AG04450 (cell line): Measurements from ENCODE around the gene CYP27A1. TPM values are rescaled to one million over a fixed set of nuclear protein-coding genes. Genes with fewer than 3 reads are reported as not detected.
"Not testable (repeated sequence)": the region's sequence is repeated elsewhere in the genome, so short reads cannot be mapped to it uniquely, and the experiment has no call there.

ENCODE experiments used
- CTCF ChIA-PET: fragments of 300-600, 350-600 bp; formaldehyde crosslinking; extraction: SDS; loops from one replicate; lab custom pipeline; 2022; ENCODE audit warnings: antibody characterized with exemption, inconsistent platforms; lab: Charles Lee
- POLR2A ChIA-PET: fragments of 350-600 bp; formaldehyde crosslinking; extraction: SDS; loops from one replicate; lab custom pipeline; 2021; ENCODE audit warnings: antibody characterized with exemption, inconsistent platforms; lab: Yijun Ruan, JAX
- DNase-seq: peaks from one replicate; pipeline ENCODE4 v3.0.0-alpha.2; 2011; ENCODE audit warnings: low read depth, low spot score
- H3K27ac ChIP-seq: one replicate; pipeline ENCODE4 v1.5.1; 2012; ENCODE audit warnings: low read depth, low read length, control low read depth
- H3K27me3 ChIP-seq: one replicate; pipeline ENCODE4 v1.6.0; 2012; ENCODE audit warnings: low read length; ENCODE audit not compliant: control insufficient read depth, insufficient read depth
- H3K4me3 ChIP-seq: 2 replicates; pipeline ENCODE4 v1.5.1; 2011; ENCODE audit warnings: mild to moderate bottlenecking, low read depth, low read length, control low read depth
- H3K9me3 ChIP-seq: 2 replicates; pipeline ENCODE4 v1.5.1; 2012; ENCODE audit warnings: low read length; ENCODE audit not compliant: control insufficient read depth, insufficient read depth
- polyA plus RNA-seq: library from polyadenylated mRNA; depleted of rRNA; stranded (reverse); fragments of >200 nt; gene quantifications from 2 replicates; pipeline ENCODE4 v1.2.3, GENCODE V29; 2011
- TF ChIP-seq, protein P1 (sequence below): IDR thresholded peaks from 2 replicates; pipeline ENCODE4 v1.5.1; 2011; ENCODE audit warnings: low read depth, low read length, control low read depth, inconsistent platforms

CYP27A1 gene
- polyA plus RNA-seq, 1 experiment, result 25.6 TPM

DNA sequence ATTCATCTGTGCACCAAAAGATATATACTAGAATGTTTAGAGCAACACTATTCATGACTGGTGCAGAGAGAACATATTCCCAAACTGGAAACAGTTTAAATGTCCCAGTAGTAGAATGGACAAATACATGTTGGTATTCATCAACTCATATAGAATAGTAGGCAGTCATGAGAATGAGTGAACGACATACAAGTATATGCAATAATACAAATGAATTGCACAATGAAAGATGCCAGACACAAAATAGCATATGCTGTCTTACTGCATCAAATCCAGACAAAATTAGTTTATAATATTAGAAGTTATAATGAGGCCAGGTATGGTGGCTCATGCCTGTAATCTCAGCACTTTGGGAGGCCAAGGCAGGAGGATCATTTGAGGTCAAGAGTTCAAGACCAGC is 57.9 kb downstream of the CYP27A1 start:
- H3K9me3 ChIP-seq, result no peaks in the 10 kb centered on the region
- H3K27ac ChIP-seq, result no peak overlapping the region
- ChIA-PET POLR2A (interaction anchor here (1.1 kb wide), 1 partner anchor 34 kb away, joined by 9 read pairs; no protein-coding TSS in a partner anchor), CTCF (interaction anchor here (1.1 kb wide), 1 partner anchor 8 kb away, joined by 7 read pairs; no protein-coding TSS in a partner anchor)
- H3K27me3 ChIP-seq, result peaks cover 11% of the 10 kb centered on the region
- H3K4me3 ChIP-seq, result no peak overlapping the region
- TF ChIP-seq, protein P1, sequence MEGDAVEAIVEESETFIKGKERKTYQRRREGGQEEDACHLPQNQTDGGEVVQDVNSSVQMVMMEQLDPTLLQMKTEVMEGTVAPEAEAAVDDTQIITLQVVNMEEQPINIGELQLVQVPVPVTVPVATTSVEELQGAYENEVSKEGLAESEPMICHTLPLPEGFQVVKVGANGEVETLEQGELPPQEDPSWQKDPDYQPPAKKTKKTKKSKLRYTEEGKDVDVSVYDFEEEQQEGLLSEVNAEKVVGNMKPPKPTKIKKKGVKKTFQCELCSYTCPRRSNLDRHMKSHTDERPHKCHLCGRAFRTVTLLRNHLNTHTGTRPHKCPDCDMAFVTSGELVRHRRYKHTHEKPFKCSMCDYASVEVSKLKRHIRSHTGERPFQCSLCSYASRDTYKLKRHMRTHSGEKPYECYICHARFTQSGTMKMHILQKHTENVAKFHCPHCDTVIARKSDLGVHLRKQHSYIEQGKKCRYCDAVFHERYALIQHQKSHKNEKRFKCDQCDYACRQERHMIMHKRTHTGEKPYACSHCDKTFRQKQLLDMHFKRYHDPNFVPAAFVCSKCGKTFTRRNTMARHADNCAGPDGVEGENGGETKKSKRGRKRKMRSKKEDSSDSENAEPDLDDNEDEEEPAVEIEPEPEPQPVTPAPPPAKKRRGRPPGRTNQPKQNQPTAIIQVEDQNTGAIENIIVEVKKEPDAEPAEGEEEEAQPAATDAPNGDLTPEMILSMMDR, result no peak
- no peak for DNase-seq

GRCh38 chr2:218844334-218844733 is 62.4 kb downstream of the CYP27A1 start:
- DNase-seq, H3K4me3 ChIP-seq, H3K27ac ChIP-seq, CTCF ChIA-PET, H3K9me3 ChIP-seq, H3K27me3 ChIP-seq: not testable (repeated sequence)
- POLR2A ChIA-PET, result interaction anchor here (0.9 kb wide), 1 partner anchor 13 kb away, joined by 3 read pairs; the partner anchor contains the start of gene PRKAG3

DNA sequence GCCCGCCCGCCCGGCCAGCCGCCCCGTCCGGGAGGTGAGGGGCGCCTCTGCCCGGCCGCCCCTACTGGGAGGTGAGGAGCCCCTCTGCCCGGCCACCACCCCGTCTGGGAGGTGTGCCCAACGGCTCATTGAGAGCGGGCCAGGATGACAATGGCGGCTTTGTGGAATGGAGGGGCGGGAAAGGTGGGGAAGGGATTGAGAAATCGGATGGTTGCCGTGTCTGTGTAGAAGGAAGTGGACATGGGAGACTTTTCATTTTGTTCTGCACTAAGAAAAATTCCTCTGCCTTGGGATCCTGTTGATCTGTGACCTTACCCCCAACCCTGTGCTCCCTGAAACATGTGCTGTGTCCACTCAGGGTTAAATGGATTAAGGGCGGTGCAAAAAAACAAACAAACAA is 65.0 kb downstream of the CYP27A1 start:
- H3K27me3 ChIP-seq, H3K9me3 ChIP-seq, H3K27ac ChIP-seq, DNase-seq, H3K4me3 ChIP-seq: not testable (repeated sequence)
- POLR2A ChIA-PET, result interaction anchor here (0.6 to 1.3 kb wide), 2 partner anchors 137 to 188 kb away, joined by 3 to 5 read pairs; partner anchors contain the start of genes BCS1L, TTLL4 and ZNF142
- CTCF ChIA-PET, result interaction anchor here (0.6 to 3.0 kb wide), 58 partner anchors 8 to 274 kb away, joined by 3 to 94 read pairs (median 5); partner anchors contain the start of genes BCS1L, PLCD4, PRKAG3 and RNF25

DNA sequence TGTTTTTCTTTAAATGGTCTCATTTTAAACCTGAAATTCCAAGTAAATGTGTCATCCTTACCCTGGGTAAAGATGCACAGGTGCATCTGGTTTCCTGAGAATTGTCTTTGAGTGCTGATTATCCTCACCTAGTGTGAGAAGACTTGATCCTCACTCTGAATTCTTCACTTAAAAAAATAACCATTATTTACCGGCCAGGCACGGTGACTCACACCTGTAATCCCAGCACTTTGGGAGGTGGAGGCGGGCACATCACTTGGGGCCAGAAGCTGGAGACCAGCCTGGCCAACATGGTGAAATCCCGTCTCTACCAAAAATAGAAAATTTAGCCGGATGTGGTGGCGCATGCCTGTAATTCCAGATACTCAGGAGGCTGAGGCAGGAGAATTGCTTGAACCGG is 67.8 kb downstream of the CYP27A1 start:
- H3K27me3 ChIP-seq, result peaks cover 19% of the 10 kb centered on the region
- ChIA-PET CTCF (interaction anchor here (1.3 to 3.0 kb wide), 3 partner anchors 48 to 162 kb away, joined by 4 to 44 read pairs (median 12); partner anchors contain the start of gene TTLL4), POLR2A (no interaction called here)
- H3K9me3 ChIP-seq, result no peaks in the 10 kb centered on the region
- no peak overlapping the region for H3K4me3 ChIP-seq
- no peak overlapping the region for H3K27ac ChIP-seq
- DNase-seq, result no peak
- TF ChIP-seq, protein P1, result no peak

- TF ChIP-seq, protein P1, result no peak
- peaks cover 5% of the 10 kb centered on the region for H3K9me3 ChIP-seq
- H3K4me3 ChIP-seq, result no peak overlapping the region
- no peak overlapping the region for H3K27ac ChIP-seq
- peaks cover 29% of the 10 kb centered on the region for H3K27me3 ChIP-seq
- ChIA-PET POLR2A (no interaction called here), CTCF (interaction anchor here (0.7 to 3.3 kb wide), 6 partner anchors 9 to 163 kb away, joined by 4 to 21 read pairs (median 6); no protein-coding TSS in a partner anchor)
- DNase-seq, result no peak
These were observed 68.8 kb downstream of the CYP27A1 start for GRCh38 chr2:218850796-218851195.

DNA sequence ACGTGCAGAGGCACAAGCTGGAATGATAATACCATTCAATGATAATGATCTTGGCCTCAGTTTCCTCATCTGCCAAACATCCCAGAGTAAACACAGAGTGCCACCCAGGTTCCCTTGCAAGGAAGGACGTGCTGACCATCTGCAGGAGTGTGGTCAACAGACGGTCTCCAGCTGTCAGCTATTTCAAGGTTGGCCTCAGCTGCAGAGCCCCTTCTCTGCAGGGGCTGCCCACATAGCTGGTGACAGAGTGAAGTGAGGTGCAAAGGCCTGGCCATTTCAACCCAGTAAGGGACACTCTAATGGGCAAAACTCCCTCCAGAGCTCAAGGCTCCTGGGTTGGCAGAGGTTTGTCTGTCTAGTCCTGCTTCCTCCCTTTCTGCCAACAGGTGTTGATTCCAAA is 69.3 kb downstream of the CYP27A1 start:
- no peak for DNase-seq
- H3K27me3 ChIP-seq, result peaks cover 34% of the 10 kb centered on the region
- peaks cover 5% of the 10 kb centered on the region for H3K9me3 ChIP-seq
- CTCF ChIA-PET, result interaction anchor here (1.0 to 3.3 kb wide), 7 partner anchors 10 to 176 kb away, joined by 5 to 21 read pairs (median 8); no protein-coding TSS in a partner anchor
- TF ChIP-seq, protein P1, result no peak
- no peak overlapping the region for H3K27ac ChIP-seq
- POLR2A ChIA-PET, result interaction anchor here (0.7 kb wide), 1 partner anchor 879 kb away, joined by 4 read pairs; no protein-coding TSS in a partner anchor
- no peak overlapping the region for H3K4me3 ChIP-seq
